Measurements from ENCODE around the gene COG3.

Gene COG3

DNA sequence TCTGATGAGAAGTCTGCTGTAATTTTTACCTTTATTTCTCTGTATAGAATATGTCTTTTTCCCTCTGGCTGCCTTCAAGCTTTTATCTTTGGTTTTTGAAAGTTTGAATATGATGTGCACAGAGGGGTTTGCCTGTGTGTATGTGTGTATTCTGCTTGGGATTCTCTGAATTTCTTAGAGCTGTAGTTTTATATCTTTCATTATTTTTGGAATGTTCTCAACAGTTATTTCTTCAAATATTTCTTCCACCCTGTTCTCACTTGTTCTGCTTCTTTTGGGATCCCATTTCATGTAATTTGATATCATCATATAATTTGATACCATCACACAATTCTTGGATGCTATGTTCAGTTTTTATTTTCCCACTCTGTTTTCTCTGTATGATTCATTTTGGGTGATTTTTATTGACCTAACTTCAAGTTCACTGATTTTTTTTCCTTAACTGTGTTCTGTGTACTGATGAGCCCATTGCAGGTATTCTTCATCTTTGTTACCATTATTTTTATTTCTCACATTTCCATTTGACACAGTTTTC, 7.5 kb downstream of the COG3 start:
- no peak for DNase-seq (ENCODE audit: insufficient read length, low spot score)
- TF ChIP-seq POLR2A (IDR thresholded peaks at IDR 0.05; ENCODE audit: low read depth, low read length) (no peak), POU2F2 (IDR thresholded peaks at IDR 0.05; ENCODE audit: low read depth, low read length) (no peak), TAF1 (IDR thresholded peaks at IDR 0.05; ENCODE audit: low read depth, low read length) (no peak), PAX5 (IDR thresholded peaks at IDR 0.05; ENCODE audit: insufficient read depth, low read length, severe bottlenecking) (no peak), SPI1 (IDR thresholded peaks at IDR 0.05; ENCODE audit: low read depth, low read length) (no peak), POLR2AphosphoS5 (IDR thresholded peaks at IDR 0.05; ENCODE audit: low read depth, low read length) (no peak)
- FAIRE-seq, result no peak

GRCh38 chr13:45473627-45474026, 8.9 kb downstream of the COG3 start:
- no peak for DNase-seq (ENCODE audit: insufficient read length, low spot score)
- TF ChIP-seq POU2F2 (IDR thresholded peaks at IDR 0.05; ENCODE audit: low read depth, low read length), result no peak
- no peak for TF ChIP-seq PAX5 (IDR thresholded peaks at IDR 0.05; ENCODE audit: insufficient read depth, low read length, severe bottlenecking)
- no peak for TF ChIP-seq TAF1 (IDR thresholded peaks at IDR 0.05; ENCODE audit: low read depth, low read length)
- TF ChIP-seq SPI1 (IDR thresholded peaks at IDR 0.05; ENCODE audit: low read depth, low read length), result no peak
- no peak for TF ChIP-seq POLR2A (IDR thresholded peaks at IDR 0.05; ENCODE audit: low read depth, low read length)
- no peak for TF ChIP-seq POLR2AphosphoS5 (IDR thresholded peaks at IDR 0.05; ENCODE audit: low read depth, low read length)
- FAIRE-seq, result peak; percentile 81

- DNase-seq (ENCODE audit: insufficient read length, low spot score), result no peak
- peak; percentile 58 for FAIRE-seq
- TF ChIP-seq SPI1 (IDR thresholded peaks at IDR 0.05; ENCODE audit: low read depth, low read length), result no peak
- no peak for TF ChIP-seq POLR2AphosphoS5 (IDR thresholded peaks at IDR 0.05; ENCODE audit: low read depth, low read length)
Measured at GRCh38 chr13:45474584-45475454, 10.1 kb downstream of the COG3 start.

DNA sequence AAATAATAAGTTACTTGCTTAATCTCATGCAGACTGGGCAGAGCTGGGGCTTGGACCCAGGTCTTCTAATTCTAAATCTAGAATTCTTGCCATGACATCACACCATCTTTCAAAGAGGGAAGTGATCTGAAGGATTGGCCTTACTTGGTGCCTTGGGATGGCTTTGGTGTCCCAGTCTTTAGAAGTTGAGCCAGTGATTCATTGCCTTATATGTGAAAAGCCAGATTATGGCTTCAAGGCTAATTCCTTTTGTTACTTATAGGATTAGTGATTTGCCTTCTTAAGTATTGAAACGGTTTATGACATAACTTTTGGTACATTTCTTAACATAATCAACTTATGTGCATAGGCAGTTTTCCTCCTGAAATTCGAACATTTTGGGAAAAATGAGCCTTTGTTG, 14.9 kb downstream of the COG3 start:
- no peak for TF ChIP-seq SPI1 (IDR thresholded peaks at IDR 0.05; ENCODE audit: low read depth, low read length)
- TF ChIP-seq TAF1 (IDR thresholded peaks at IDR 0.05; ENCODE audit: low read depth, low read length), result no peak
- TF ChIP-seq POU2F2 (IDR thresholded peaks at IDR 0.05; ENCODE audit: low read depth, low read length), result no peak
- TF ChIP-seq PAX5 (IDR thresholded peaks at IDR 0.05; ENCODE audit: insufficient read depth, low read length, severe bottlenecking), result no peak
- no peak for TF ChIP-seq POLR2A (IDR thresholded peaks at IDR 0.05; ENCODE audit: low read depth, low read length)
- no peak for TF ChIP-seq POLR2AphosphoS5 (IDR thresholded peaks at IDR 0.05; ENCODE audit: low read depth, low read length)
- FAIRE-seq (no peak), DNase-seq (ENCODE audit: insufficient read length, low spot score) (no peak)

- DNase-seq (ENCODE audit: insufficient read length, low spot score), result no peak
- no peak for FAIRE-seq
- no peak for TF ChIP-seq PAX5 (IDR thresholded peaks at IDR 0.05; ENCODE audit: insufficient read depth, low read length, severe bottlenecking)
- no peak for TF ChIP-seq TAF1 (IDR thresholded peaks at IDR 0.05; ENCODE audit: low read depth, low read length)
- no peak for TF ChIP-seq POLR2AphosphoS5 (IDR thresholded peaks at IDR 0.05; ENCODE audit: low read depth, low read length)
- no peak for TF ChIP-seq SPI1 (IDR thresholded peaks at IDR 0.05; ENCODE audit: low read depth, low read length)
- no peak for TF ChIP-seq POLR2A (IDR thresholded peaks at IDR 0.05; ENCODE audit: low read depth, low read length)
- no peak for TF ChIP-seq POU2F2 (IDR thresholded peaks at IDR 0.05; ENCODE audit: low read depth, low read length)
Measured at GRCh38 chr13:45481688-45482087, 16.9 kb downstream of the COG3 start.

DNA sequence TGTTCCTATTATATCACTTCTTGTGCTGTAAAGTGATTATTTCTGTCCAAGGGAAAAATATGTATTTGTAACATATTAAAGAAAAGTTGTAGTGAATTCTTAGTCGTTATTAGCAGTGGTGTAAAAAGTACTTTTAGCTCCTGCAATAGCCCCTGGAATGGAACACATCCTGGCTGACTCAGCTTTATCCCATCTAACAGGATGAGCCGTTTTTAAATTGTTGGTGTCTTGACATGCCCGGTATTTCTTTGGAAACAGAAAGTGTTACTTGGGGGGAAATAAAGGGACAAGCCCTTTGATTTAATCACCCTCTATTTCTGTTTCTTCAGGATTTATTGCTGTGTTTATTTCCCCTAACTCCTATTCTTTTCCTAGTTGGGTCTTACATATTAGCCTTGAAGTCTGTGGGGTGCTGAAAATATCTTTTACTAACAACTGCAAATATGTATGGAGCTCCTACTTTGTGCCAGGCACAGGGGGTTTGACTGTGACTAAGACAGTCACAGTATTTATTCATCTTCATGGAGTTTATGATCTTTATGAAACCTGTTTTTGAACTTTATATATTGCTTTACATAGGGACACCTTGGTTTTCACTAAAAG, 17.9 kb downstream of the COG3 start:
- FAIRE-seq, result no peak
- no peak for TF ChIP-seq PAX5 (IDR thresholded peaks at IDR 0.05; ENCODE audit: insufficient read depth, low read length, severe bottlenecking)
- no peak for TF ChIP-seq POLR2A (IDR thresholded peaks at IDR 0.05; ENCODE audit: low read depth, low read length)
- TF ChIP-seq POLR2AphosphoS5 (IDR thresholded peaks at IDR 0.05; ENCODE audit: low read depth, low read length), result no peak

DNA sequence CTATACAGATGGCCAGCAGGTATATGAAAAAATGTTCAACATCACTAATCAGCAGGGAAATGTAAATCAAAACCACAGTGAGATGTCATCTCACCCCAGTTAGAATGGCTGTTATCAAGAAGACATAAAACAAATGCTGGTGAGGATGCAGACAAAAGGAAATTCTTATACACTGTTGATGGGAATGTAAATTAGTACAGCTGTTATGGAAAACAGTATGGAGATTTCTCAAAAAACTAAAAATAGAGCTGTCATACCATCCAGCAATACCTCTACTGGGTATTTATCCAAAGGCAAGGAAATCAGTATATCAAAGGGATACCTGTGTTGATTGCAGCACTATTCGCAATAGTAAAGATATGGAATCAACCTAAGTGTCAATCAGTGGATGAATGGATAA, 22.9 kb downstream of the COG3 start:
- no peak for FAIRE-seq
- DNase-seq (ENCODE audit: insufficient read length, low spot score), result no peak
- TF ChIP-seq POU2F2 (IDR thresholded peaks at IDR 0.05; ENCODE audit: low read depth, low read length) (no peak), SPI1 (IDR thresholded peaks at IDR 0.05; ENCODE audit: low read depth, low read length) (no peak), PAX5 (IDR thresholded peaks at IDR 0.05; ENCODE audit: insufficient read depth, low read length, severe bottlenecking) (no peak), POLR2AphosphoS5 (IDR thresholded peaks at IDR 0.05; ENCODE audit: low read depth, low read length) (no peak), POLR2A (IDR thresholded peaks at IDR 0.05; ENCODE audit: low read depth, low read length) (no peak), TAF1 (IDR thresholded peaks at IDR 0.05; ENCODE audit: low read depth, low read length) (no peak)

More for the DNA sequence above, 17.9 kb downstream of the COG3 start:
- no peak for DNase-seq (ENCODE audit: insufficient read length, low spot score)

GRCh38 chr13:45490068-45490467, 25.3 kb downstream of the COG3 start:
- FAIRE-seq (peak; percentile 51), DNase-seq (ENCODE audit: insufficient read length, low spot score) (no peak)
- TF ChIP-seq TAF1 (IDR thresholded peaks at IDR 0.05; ENCODE audit: low read depth, low read length) (no peak), POU2F2 (IDR thresholded peaks at IDR 0.05; ENCODE audit: low read depth, low read length) (no peak), POLR2AphosphoS5 (IDR thresholded peaks at IDR 0.05; ENCODE audit: low read depth, low read length) (no peak), POLR2A (IDR thresholded peaks at IDR 0.05; ENCODE audit: low read depth, low read length) (no peak), PAX5 (IDR thresholded peaks at IDR 0.05; ENCODE audit: insufficient read depth, low read length, severe bottlenecking) (no peak), SPI1 (IDR thresholded peaks at IDR 0.05; ENCODE audit: low read depth, low read length) (no peak)

DNA sequence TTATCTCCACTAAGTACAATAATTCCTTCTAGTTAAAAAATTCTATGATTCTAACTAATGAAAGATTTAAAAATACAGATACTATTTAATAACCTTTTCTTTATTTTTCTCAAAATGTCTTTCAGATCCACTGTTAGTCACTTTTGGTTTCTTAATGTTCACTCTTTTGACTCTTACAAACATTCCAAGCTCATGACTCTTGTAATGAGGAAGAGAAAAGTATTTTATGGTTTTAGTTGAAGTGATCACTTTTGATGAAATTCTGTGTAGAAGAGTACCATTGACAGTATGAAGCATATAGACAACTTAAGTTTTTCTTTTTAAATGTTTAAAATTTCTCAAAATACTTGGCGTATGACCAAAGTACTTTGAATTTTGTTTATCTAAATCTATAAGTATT, 27.8 kb downstream of the COG3 start:
- DNase-seq (ENCODE audit: insufficient read length, low spot score), result no peak
- FAIRE-seq, result no peak
- TF ChIP-seq POLR2AphosphoS5 (IDR thresholded peaks at IDR 0.05; ENCODE audit: low read depth, low read length) (no peak), POU2F2 (IDR thresholded peaks at IDR 0.05; ENCODE audit: low read depth, low read length) (no peak), POLR2A (IDR thresholded peaks at IDR 0.05; ENCODE audit: low read depth, low read length) (no peak), SPI1 (IDR thresholded peaks at IDR 0.05; ENCODE audit: low read depth, low read length) (no peak), TAF1 (IDR thresholded peaks at IDR 0.05; ENCODE audit: low read depth, low read length) (no peak), PAX5 (IDR thresholded peaks at IDR 0.05; ENCODE audit: insufficient read depth, low read length, severe bottlenecking) (no peak)
